GM12872 (cell line): ENCODE data around the gene IFFO2.

Source experiments
- CTCF ChIP-seq: IDR thresholded peaks from 3 replicates; pipeline ENCODE4 v1.5.1; 2011; ENCODE audit warnings: low read depth, mild to moderate bottlenecking, low read length, moderate library complexity; ENCODE audit not compliant: insufficient read depth

Gene IFFO2

DNA sequence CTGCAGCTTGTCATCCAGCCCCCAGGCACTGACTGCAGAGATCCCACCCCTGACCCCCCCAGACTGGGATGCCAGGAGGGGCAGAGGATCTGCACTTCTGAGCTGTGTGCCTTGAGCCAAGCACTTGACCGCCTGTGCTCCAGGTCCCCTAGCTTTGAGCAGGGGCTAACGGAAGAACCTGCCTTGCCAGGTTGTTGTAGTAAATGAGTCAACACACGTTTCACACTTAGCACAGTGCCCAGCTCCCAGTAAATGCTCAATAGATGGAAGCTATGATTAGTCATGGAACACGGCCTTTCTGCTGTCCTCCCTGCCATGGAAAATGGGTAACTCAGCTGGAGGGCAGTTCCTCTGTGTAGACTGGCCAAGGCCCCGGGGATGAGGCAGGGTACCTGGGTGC, 24.1 kb downstream of the IFFO2 start:
- no peak for TF ChIP-seq CTCF

DNA sequence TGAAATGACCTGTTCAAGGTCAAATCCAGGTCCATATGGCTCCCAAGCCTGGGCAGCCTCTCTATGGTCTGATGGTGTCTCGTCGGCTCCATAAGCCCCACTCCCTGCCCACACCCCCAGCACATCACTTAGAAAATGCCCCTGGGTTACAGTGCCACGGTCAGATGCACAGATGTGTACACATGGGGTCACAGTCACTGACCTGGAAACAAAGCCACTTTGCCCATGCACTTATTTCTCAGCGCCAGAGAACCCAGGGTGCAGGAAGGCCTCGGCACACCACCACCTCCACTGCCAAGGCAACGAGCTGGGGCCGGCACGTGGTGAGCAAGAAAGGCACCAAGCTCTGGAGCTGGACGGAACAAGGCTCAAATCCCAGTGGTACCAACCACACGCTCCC, 24.7 kb downstream of the IFFO2 start:
- no peak for TF ChIP-seq CTCF

DNA sequence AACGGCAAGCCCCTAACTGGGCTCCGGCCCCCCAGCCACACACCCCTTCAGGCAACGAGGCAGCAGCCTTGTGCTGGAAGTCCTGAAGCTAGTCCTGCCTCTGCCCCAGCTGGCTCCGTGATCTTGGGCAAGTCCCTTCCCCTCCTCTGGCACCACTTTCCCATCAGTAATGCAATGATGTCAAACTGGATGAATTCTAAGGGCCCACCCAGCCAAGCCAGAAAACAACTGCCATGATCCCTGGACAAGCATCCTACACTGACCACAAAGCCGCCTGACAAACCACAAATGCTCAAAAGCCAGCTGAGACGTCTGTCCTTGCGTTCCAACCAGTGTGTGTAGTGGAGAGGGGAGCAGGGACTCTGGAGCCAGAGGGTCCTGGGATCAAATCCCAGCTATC, 26.8 kb downstream of the IFFO2 start:
- no peak for TF ChIP-seq CTCF

DNA sequence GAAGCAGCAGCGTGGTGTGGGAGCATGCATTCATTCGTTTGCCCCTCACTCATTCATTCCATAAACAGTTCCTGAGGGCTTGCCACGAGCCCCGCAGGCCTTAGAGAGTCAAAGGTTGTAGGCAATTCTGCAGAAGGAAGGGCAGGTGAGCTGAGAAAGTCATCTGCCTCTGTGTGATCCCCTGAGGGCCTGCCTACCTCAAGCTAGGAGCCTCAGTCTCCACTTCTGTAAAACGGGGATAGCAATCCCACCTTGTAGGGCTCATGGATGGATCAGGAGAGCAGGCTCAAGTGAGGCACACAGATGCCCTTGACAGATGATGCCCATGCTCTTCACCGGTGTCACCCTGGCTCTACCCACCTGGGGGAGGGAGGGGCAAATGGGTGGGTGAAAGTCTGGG, 27.5 kb downstream of the IFFO2 start:
- no peak for TF ChIP-seq CTCF

GRCh38 chr1:18928406-18928805, 28.1 kb downstream of the IFFO2 start:
- TF ChIP-seq CTCF, result no peak

- TF ChIP-seq CTCF, result no peak
Observed at GRCh38 chr1:18927654-18928272, 28.7 kb downstream of the IFFO2 start.

- TF ChIP-seq CTCF, result no peak
Observed at GRCh38 chr1:18927082-18927653, 29.3 kb downstream of the IFFO2 start.
